Measurements from ENCODE around the gene PCCB. TPM values are rescaled to one million over a fixed set of nuclear protein-coding genes. Genes with fewer than 3 reads are reported as not detected.
"Not testable (repeated sequence)": the region's sequence is repeated elsewhere in the genome, so short reads cannot be mapped to it uniquely, and the experiment has no call there.

PCCB gene
- total and polyA plus RNA-seq, 7 experiments from 2014 or later, result 13.6 to 30.9 (median 19.3) TPM

GRCh38 chr3:136366289-136366688, 116.1 kb downstream of the PCCB start:
- intact Hi-C loops (cut with micrococcal nuclease), result no loop called here
- H3K4me3 Mint-ChIP-seq, result no peak overlapping the region
- POLR2A ChIA-PET, result no interaction called here

DNA sequence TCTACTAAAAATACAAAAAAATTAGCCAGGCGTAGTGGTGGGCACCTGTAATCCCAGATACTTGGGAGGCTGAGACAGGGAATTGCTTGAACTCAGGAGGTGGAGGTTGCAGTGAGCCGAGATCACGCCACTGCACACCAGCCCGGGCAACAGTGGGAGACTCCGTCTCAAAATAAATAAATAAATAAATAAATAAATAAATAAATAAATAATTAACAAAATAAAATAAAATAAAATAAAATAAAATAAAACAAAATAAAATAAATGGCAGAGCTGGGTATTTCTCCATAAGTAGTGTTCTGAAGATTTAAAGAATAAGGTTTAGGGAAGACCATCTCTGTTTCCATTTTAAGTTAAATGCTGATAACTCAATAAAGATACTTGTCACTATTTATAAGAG, 125.7 kb downstream of the PCCB start:
- H3K27ac Mint-ChIP-seq; H3K4me3 Mint-ChIP-seq; H3K27ac ChIP-seq (ENCODE audit: low read depth, low read length); H3K36me3 ChIP-seq (ENCODE audit: control insufficient read depth in 2 of 3, insufficient read depth in 3 of 3, low read length in 3 of 3); DNase-seq; H3K9me3 Mint-ChIP-seq; H3K27me3 ChIP-seq (ENCODE audit: control insufficient read depth in 2 of 2, insufficient read depth in 2 of 2, low read length in 2 of 2); H3K27me3 Mint-ChIP-seq; H3K4me1 ChIP-seq (ENCODE audit: control insufficient read depth in 2 of 2, insufficient read depth in 2 of 2, low read length in 2 of 2); H3K4me1 Mint-ChIP-seq; H3K9me3 ChIP-seq (ENCODE audit: control insufficient read depth in 2 of 3, low read length in 3 of 3); intact Hi-C loops (cut with micrococcal nuclease); H3K4me3 ChIP-seq (ENCODE audit: low read length); CTCF ChIA-PET; ATAC-seq; POLR2A ChIA-PET: not testable (repeated sequence)
- peaks cover 6 to 45% (median 33%) of the 10 kb centered on the region in 5 donors for H3K36me3 Mint-ChIP-seq

More at GRCh38 chr3:136366289-136366688, 116.1 kb downstream of the PCCB start:
- H3K36me3 ChIP-seq (ENCODE audit: control insufficient read depth in 2 of 3, insufficient read depth in 3 of 3, low read length in 3 of 3), result peaks cover 0 to 10% (median 0%) of the 10 kb centered on the region in 3 experiments
- ATAC-seq (no peak), DNase-seq (no peak)
- H3K4me1 ChIP-seq (ENCODE audit: control insufficient read depth in 2 of 2, insufficient read depth in 2 of 2, low read length in 2 of 2), result no peaks in the 10 kb centered on the region
- CTCF ChIA-PET, result interaction anchor here (0.6 to 1.0 kb wide), 2 partner anchors 287 to 648 kb away, joined by 4 to 5 read pairs; no protein-coding TSS in a partner anchor
- Mint-ChIP-seq H3K4me1 (peaks cover 0 to 10% (median 0%) of the 10 kb centered on the region in 7 donors), H3K9me3 (no peaks in the 10 kb centered on the region), H3K27me3 (no peaks in the 10 kb centered on the region), H3K27ac (peak overlapping the region in 5 of 9 donors; percentile 2 to 48 (median 25)), H3K36me3 (peaks cover 8 to 42% (median 13%) of the 10 kb centered on the region in 5 donors)
- no peak overlapping the region for H3K4me3 ChIP-seq (ENCODE audit: low read length)
- H3K27ac ChIP-seq (ENCODE audit: low read depth, low read length), result no peak overlapping the region
- H3K9me3 ChIP-seq (ENCODE audit: control insufficient read depth in 2 of 3, low read length in 3 of 3), result no peaks in the 10 kb centered on the region
- H3K27me3 ChIP-seq (ENCODE audit: control insufficient read depth in 2 of 2, insufficient read depth in 2 of 2, low read length in 2 of 2), result no peaks in the 10 kb centered on the region

GRCh38 chr3:136377508-136377907, 127.4 kb downstream of the PCCB start:
- DNase-seq (no peak), ATAC-seq (no peak)
- ChIA-PET POLR2A (no interaction called here), CTCF (interaction anchor here (1.1 kb wide), 1 partner anchor 375 kb away, joined by 3 read pairs; the partner anchor contains the start of gene STAG1)
- no peak overlapping the region for H3K27ac Mint-ChIP-seq
- peaks cover 6 to 47% (median 34%) of the 10 kb centered on the region in 5 donors for H3K36me3 Mint-ChIP-seq
- H3K9me3 Mint-ChIP-seq, result peaks cover 0 to 3% (median 0%) of the 10 kb centered on the region in 11 donors
- Histone ChIP-seq H3K27me3 (ENCODE audit: control insufficient read depth in 2 of 2, insufficient read depth in 2 of 2, low read length in 2 of 2) (no peaks in the 10 kb centered on the region), H3K9me3 (ENCODE audit: control insufficient read depth in 2 of 3, low read length in 3 of 3) (no peaks in the 10 kb centered on the region), H3K36me3 (ENCODE audit: control insufficient read depth in 2 of 3, insufficient read depth in 3 of 3, low read length in 3 of 3) (peaks cover 0 to 4% (median 4%) of the 10 kb centered on the region in 3 experiments), H3K4me3 (ENCODE audit: low read length) (no peak overlapping the region), H3K27ac (ENCODE audit: low read depth, low read length) (no peak overlapping the region), H3K4me1 (ENCODE audit: control insufficient read depth in 2 of 2, insufficient read depth in 2 of 2, low read length in 2 of 2) (no peaks in the 10 kb centered on the region)
- no peaks in the 10 kb centered on the region for H3K27me3 Mint-ChIP-seq
- intact Hi-C loops (cut with micrococcal nuclease), result no loop called here
- no peak overlapping the region for H3K4me3 Mint-ChIP-seq
- H3K4me1 Mint-ChIP-seq, result no peaks in the 10 kb centered on the region

DNA sequence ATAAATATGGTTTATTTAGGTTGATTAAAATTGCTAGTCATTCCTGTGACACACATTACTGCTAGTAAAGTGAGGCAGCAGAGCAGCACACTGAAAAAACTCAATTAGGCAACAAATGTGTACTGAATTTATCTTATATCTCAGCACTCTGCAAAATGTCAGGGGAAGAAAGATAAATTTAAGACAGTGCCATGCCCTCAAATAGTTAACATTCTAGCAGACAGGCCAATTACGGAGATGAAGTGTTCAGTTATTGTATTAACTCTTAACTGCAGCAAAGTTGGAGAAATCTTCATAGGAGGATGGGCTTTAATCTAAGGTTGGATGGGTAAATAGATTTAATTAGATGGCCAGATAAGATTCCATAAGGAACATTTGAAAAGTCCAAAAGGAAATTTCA, 127.9 kb downstream of the PCCB start:
- intact Hi-C loops (cut with micrococcal nuclease), result no loop called here
- Histone ChIP-seq H3K4me1 (ENCODE audit: control insufficient read depth in 2 of 2, insufficient read depth in 2 of 2, low read length in 2 of 2) (no peaks in the 10 kb centered on the region), H3K36me3 (ENCODE audit: control insufficient read depth in 2 of 3, insufficient read depth in 3 of 3, low read length in 3 of 3) (peaks cover 0 to 4% (median 4%) of the 10 kb centered on the region in 3 experiments), H3K9me3 (ENCODE audit: control insufficient read depth in 2 of 3, low read length in 3 of 3) (no peaks in the 10 kb centered on the region), H3K27ac (ENCODE audit: low read depth, low read length) (no peak overlapping the region), H3K4me3 (ENCODE audit: low read length) (no peak overlapping the region), H3K27me3 (ENCODE audit: control insufficient read depth in 2 of 2, insufficient read depth in 2 of 2, low read length in 2 of 2) (no peaks in the 10 kb centered on the region)
- ATAC-seq, result no peak
- H3K9me3 Mint-ChIP-seq, result peaks cover 0 to 3% (median 0%) of the 10 kb centered on the region in 11 donors
- ChIA-PET POLR2A (no interaction called here), CTCF (no interaction called here)
- H3K4me1 Mint-ChIP-seq, result no peaks in the 10 kb centered on the region
- peaks cover 6 to 47% (median 34%) of the 10 kb centered on the region in 5 donors for H3K36me3 Mint-ChIP-seq
- H3K27me3 Mint-ChIP-seq, result no peaks in the 10 kb centered on the region
- H3K4me3 Mint-ChIP-seq, result no peak overlapping the region
- no peak overlapping the region for H3K27ac Mint-ChIP-seq
- no peak for DNase-seq

Other genes starting within 250 kb of the PCCB start
- 100 to 1,000 TPM in 3 of 5 experiments, 10 to 100 TPM in 2; 57.8 to 110 (median 107) TPM for gene MSL2, start 54.0 kb upstream of the PCCB start, total RNA-seq
- 10 to 100 TPM; 40.9 to 42.8 TPM for gene MSL2, start 54.0 kb upstream of the PCCB start, polyA plus RNA-seq